Left ventricle myocardium inferior (tissue), 1 donor: ENCODE results near the gene AUTS2. TPM values are rescaled to one million over a fixed set of nuclear protein-coding genes. Genes with fewer than 3 reads are reported as not detected.

Source experiments
- DNase-seq: peaks from one replicate; pipeline ENCODE4 v3.0.0-alpha.2; 2020
- H3K27ac ChIP-seq: fragments of 200-600 bp; replicated peaks from 2 replicates; pipeline ENCODE4 v1.8.0; 2021
- H3K27me3 ChIP-seq: fragments of 200-600 bp; 2 replicates; pipeline ENCODE4 v1.8.0; 2021; ENCODE audit warnings: low read depth
- H3K36me3 ChIP-seq: fragments of 200-600 bp; 2 replicates; pipeline ENCODE4 v1.8.0; 2021
- H3K4me1 ChIP-seq: fragments of 200-600 bp; 2 replicates; pipeline ENCODE4 v1.8.0; 2021
- H3K4me3 ChIP-seq: fragments of 200-600 bp; 2 replicates; pipeline ENCODE4 v1.8.0; 2021; ENCODE audit warnings: mild to moderate bottlenecking, moderate library complexity
- H3K9me3 ChIP-seq: fragments of 200-600 bp; replicated peaks from 2 replicates; pipeline ENCODE4 v1.8.0; 2021
- CTCF ChIP-seq: fragments of 200-600 bp; IDR thresholded peaks from 2 replicates; pipeline ENCODE4 v1.8.0; 2021; ENCODE audit warnings: antibody characterized with exemption, mild to moderate bottlenecking, borderline replicate concordance
- intact Hi-C: fragments of 100-400 bp; cut with micrococcal nuclease; formaldehyde crosslinking; loops from one replicate; pipeline ENCODE4 v1.11.0; 2022
- total RNA-seq: library from RNA; stranded (reverse); fragmentation: NEBNext Ultra II Directional; extraction: Animal tissue kit (Norgen Biotek cat#: 25700); gene quantifications from one replicate; pipeline ENCODE4 v1.2.1, GENCODE V29; 2021
- donor health status: DM: no; HTN: yes; CAD: no; lungs with severe emphysema.

AUTS2 gene
- total RNA-seq, 1 donor from 2014 or later, result 10.5 TPM

GRCh38 chr7:70131817-70132216, 533.5 kb downstream of the AUTS2 start:
- H3K4me3 ChIP-seq, result no peak overlapping the region
- no peak overlapping the region for H3K27ac ChIP-seq
- no peaks in the 10 kb centered on the region for H3K9me3 ChIP-seq
- H3K36me3 ChIP-seq, result no peaks in the 10 kb centered on the region
- peaks cover 7% of the 10 kb centered on the region for H3K4me1 ChIP-seq
- no peaks in the 10 kb centered on the region for H3K27me3 ChIP-seq
- no peak for TF ChIP-seq CTCF
- no peak for DNase-seq
- intact Hi-C loops, result no loop called here

- no peaks in the 10 kb centered on the region for H3K27me3 ChIP-seq
Measured at GRCh38 chr7:70132226-70132851, 534.1 kb downstream of the AUTS2 start.

GRCh38 chr7:70132852-70133690, 534.8 kb downstream of the AUTS2 start:
- Histone ChIP-seq H3K4me1 (peaks cover 7% of the 10 kb centered on the region), H3K36me3 (no peaks in the 10 kb centered on the region), H3K27ac (no peak overlapping the region), H3K4me3 (no peak overlapping the region), H3K27me3 (no peaks in the 10 kb centered on the region), H3K9me3 (no peaks in the 10 kb centered on the region)
- intact Hi-C loops, result no loop called here
- no peak for TF ChIP-seq CTCF
- DNase-seq, result no peak

More at GRCh38 chr7:70132226-70132851, 534.1 kb downstream of the AUTS2 start:
- H3K36me3 ChIP-seq, result no peaks in the 10 kb centered on the region
- peaks cover 7% of the 10 kb centered on the region for H3K4me1 ChIP-seq
- H3K27ac ChIP-seq, result no peak overlapping the region
- no peak for DNase-seq
- no peak for TF ChIP-seq CTCF
- no peaks in the 10 kb centered on the region for H3K9me3 ChIP-seq
- H3K4me3 ChIP-seq, result no peak overlapping the region
- intact Hi-C loops, result no loop called here

GRCh38 chr7:70134029-70134770, 535.9 kb downstream of the AUTS2 start:
- Histone ChIP-seq H3K27me3 (no peaks in the 10 kb centered on the region), H3K36me3 (no peaks in the 10 kb centered on the region), H3K4me1 (peaks cover 7% of the 10 kb centered on the region), H3K27ac (no peak overlapping the region), H3K4me3 (no peak overlapping the region), H3K9me3 (no peaks in the 10 kb centered on the region)
- intact Hi-C loops, result no loop called here
- no peak for DNase-seq
- no peak for TF ChIP-seq CTCF

GRCh38 chr7:70135656-70136055, 537.4 kb downstream of the AUTS2 start:
- Histone ChIP-seq H3K27ac (no peak overlapping the region), H3K27me3 (no peaks in the 10 kb centered on the region), H3K9me3 (no peaks in the 10 kb centered on the region), H3K4me1 (peaks cover 7% of the 10 kb centered on the region), H3K4me3 (no peak overlapping the region), H3K36me3 (no peaks in the 10 kb centered on the region)
- no peak for DNase-seq
- intact Hi-C loops, result no loop called here
- no peak for TF ChIP-seq CTCF
